HG02852 (cell line): Measurements from ENCODE around the gene PRPF40B.

Experiments used
- ATAC-seq: cut with Tn5 transposase; IDR thresholded peaks from one replicate; pipeline ENCODE4 v1.9.1; 2021; ENCODE audit warnings: mild to moderate bottlenecking, moderate library complexity; ENCODE audit not compliant: unreplicated experiment

The PRPF40B gene

GRCh38 chr12:49680075-49680474, 56.7 kb downstream of the PRPF40B start:
- no peak for ATAC-seq

GRCh38 chr12:49683599-49684309, 60.4 kb downstream of the PRPF40B start:
- ATAC-seq: no peak

GRCh38 chr12:49684310-49684854, 61.0 kb downstream of the PRPF40B start:
- ATAC-seq: no peak

- ATAC-seq: no peak
These were observed 64.6 kb downstream of the PRPF40B start for GRCh38 chr12:49687941-49688340.

GRCh38 chr12:49689237-49689636, 65.9 kb downstream of the PRPF40B start:
- ATAC-seq: no peak

GRCh38 chr12:49689785-49690184, 66.4 kb downstream of the PRPF40B start:
- ATAC-seq: no peak

GRCh38 chr12:49692851-49693250, 69.5 kb downstream of the PRPF40B start:
- no peak for ATAC-seq

- no peak for ATAC-seq
These were observed 70.6 kb downstream of the PRPF40B start for GRCh38 chr12:49693931-49694444.
